Stimulated activated CD8-positive, alpha-beta memory T cell treated with anti-CD3 and anti-CD28 coated beads, Interleukin-12 subunit alpha, Interleukin-12 subunit beta, amount 100 ng/mL, for 24 hours (primary cell): ENCODE data around the gene TMEM95.
"Not testable (repeated sequence)": the region's sequence is repeated elsewhere in the genome, so short reads cannot be mapped to it uniquely, and the experiment has no call there.

Experiments
- DNase-seq: peaks from one replicate; pipeline ENCODE4 v3.0.0-alpha.2; 2020; ENCODE audit errors: extremely low read depth

The TMEM95 gene

DNA sequence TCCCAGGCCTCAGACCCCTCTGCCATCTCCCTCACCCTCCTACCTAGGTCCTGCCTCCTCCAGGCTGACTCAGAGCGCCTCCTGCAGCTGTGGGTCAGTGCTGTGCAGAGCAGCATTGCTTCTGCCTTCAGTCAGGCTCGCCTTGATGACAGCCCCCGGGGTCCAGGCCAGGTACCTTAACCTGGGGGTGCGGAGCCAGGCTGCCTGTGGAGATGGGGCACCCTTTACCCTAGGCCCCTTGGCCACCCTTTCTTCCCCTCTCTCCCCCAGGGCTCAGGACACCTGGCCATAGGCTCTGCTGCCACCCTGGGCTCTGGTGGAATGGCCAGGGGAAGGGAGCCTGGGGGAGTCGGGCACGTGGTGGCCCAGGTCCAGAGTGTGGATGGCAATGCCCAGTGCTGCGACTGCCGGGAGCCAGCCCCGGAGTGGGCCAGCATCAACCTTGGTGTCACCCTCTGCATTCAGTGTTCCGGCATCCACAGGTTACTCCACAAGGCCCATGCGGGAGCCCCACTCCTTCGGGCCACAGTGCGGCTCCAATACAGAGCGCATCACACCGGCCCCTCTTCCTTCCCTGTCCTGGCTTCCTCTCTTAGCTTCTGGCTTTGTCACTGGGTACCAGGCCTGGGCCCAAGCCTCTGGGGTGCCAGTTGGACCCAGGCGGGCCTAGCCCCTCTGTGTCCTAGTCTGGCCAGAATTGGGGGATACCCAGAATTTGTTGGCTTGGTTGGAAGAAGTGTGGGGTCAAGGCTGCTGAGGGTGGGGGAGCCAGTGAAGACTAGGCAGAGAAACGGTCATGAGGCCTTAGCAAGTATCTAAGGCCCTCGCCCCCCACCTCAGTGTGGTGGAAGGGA lies 8.0 kb upstream of the TMEM95 start:
- DNase-seq, result no peak

DNA sequence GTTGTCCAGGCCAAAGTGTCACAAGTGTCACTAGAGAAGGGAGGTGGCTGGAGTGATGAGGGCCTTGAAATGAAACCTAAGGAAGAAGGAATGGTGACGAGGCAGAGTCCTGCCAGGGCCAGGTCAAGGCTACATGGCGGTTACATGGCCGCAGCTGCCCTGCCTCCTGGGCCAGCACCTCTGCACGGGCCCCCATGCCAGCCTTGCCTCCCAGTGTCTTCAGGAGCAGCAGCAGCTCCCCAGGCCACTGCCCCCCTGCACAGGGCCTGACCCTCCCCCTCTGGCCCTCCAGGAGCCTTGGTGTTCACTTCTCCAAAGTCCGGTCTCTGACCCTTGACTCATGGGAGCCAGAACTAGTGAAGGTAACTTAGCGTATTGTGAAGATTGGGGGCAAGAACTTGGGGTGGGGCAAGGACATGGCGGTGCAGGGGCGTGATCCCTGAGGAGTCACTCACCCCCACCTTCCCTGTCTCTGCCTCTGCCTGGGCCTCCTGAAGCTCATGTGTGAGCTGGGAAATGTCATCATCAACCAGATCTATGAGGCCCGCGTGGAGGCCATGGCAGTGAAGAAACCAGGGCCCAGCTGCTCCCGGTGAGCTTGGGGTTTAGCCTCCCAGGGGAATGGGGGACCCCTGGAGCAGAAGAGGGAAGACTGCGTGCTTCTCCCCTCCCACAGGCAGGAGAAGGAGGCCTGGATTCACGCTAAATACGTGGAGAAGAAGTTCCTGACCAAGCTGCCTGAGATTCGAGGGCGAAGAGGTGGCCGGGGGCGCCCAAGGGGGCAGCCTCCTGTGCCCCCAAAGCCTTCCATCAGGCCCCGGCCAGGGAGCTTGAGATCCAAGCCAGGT lies 7.1 kb upstream of the TMEM95 start:
- DNase-seq, result no peak

DNA sequence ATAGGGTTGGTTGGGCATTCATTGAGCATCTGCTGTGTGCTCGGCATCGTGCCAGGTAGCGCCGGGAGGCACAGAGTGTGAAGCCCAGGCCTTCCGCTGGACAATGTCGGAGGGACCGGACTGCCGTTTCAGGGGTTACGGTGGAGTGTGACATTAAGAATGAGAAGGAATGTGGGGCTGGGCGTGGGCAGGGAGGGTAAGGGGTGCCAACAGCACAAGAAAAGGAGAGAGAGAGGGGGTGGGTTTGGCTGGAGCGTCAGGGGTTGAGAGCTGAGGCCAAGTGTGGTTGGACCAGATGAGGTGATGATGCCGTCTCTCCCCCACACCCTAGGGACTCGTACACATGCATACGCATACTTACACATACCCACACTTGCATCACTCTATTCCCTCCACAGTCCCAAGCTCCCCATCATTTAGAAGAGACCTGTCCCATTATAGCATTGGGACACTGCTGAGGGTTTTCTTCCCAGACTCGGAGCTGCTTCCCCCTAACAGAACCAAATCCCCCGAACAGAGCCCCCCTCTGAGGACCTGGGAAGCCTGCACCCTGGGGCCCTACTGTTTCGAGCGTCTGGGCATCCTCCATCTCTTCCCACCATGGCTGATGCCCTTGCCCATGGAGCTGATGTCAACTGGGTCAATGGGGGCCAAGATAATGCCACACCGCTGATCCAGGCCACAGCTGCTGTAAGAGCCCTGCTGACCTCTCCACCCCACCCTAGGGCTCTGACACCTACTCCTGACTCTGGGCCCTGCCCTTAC lies 6.3 kb upstream of the TMEM95 start:
- DNase-seq, result no peak

DNA sequence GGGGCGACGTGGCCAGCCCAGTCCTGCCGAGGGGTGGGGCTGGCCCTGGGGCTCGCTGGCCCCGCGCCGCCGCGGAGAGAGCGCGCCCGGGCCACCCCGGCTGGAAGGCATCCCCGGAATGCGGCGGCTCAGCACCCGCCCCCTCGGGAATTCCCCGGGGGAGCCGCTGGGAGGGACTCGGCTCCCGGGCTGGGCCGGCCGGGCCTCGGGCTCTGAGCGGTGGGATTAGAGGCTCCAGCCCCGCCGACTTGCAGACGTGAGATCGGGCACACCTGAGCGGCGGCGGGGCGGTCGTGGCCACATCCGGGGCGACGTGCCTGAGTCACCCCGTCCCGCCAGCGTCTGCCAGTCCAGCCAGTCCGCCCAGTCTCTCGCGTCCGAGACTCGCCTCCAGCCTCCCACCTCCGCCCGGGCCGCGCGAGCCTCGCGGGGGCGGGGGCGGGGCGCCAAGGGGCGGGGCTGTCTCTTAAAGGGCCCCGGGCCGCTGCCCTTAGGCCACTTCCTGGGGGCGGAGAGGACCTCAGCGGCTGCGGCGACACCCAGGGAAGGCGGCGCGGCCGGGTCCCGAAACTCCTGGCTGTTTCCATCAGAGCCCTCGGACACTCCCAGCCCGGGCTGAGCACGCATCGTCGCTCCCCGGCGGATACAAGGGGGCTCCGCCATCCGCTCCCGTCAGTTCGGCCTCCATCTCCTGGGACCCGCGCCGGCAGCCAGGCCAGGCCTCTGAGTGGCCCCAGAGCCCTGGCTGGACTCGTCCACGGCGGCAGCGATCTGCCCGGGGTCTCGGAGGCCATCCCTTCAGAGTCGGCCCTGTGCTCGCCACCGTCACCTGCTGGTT lies 3.1 kb upstream of the TMEM95 start, which contains the start of gene KCTD11:
TSS of gene KCTD11 (plus strand) at position 498 of the 838 bp plus-strand sequence.
- no peak for DNase-seq

DNA sequence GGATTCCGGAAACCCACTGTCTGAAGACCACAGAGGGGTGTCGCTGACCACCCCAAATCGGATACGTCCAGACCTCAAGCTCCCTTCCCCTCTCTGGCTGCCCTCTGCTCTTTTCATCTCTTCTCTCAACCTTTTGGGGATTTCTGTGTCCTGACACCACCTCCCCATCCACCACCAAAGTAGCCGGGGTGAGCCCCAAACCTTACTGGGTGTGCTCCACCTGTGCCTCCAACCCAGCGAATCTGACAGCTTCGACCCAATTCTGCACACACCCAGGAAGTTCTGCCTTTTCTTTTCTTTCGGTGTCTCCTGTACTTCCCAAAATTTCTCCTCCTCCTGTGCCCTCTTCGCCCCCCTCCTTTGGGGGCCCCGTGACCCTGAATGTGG lies 2.5 kb upstream of the TMEM95 start:
- no peak for DNase-seq

DNA sequence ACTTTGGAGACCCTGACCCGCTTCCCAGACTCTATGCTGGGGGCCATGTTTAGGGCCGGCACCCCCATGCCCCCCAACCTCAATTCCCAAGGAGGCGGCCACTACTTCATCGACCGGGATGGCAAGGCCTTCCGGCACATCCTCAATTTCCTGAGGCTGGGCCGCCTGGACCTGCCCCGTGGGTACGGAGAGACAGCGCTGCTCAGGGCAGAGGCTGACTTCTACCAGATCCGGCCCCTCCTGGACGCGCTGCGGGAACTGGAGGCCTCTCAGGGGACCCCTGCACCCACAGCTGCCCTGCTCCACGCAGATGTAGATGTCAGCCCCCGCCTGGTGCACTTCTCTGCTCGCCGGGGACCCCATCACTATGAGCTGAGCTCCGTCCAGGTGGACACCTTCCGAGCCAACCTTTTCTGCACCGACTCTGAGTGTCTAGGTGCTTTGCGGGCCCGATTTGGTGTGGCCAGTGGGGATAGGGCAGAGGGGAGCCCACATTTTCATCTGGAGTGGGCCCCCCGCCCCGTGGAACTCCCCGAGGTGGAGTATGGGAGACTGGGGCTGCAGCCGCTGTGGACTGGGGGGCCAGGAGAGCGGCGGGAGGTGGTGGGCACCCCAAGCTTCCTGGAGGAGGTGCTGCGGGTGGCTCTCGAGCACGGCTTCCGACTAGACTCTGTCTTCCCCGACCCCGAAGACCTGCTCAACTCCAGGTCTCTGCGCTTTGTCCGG lies 1.9 kb upstream of the TMEM95 start:
- no peak for DNase-seq

DNA sequence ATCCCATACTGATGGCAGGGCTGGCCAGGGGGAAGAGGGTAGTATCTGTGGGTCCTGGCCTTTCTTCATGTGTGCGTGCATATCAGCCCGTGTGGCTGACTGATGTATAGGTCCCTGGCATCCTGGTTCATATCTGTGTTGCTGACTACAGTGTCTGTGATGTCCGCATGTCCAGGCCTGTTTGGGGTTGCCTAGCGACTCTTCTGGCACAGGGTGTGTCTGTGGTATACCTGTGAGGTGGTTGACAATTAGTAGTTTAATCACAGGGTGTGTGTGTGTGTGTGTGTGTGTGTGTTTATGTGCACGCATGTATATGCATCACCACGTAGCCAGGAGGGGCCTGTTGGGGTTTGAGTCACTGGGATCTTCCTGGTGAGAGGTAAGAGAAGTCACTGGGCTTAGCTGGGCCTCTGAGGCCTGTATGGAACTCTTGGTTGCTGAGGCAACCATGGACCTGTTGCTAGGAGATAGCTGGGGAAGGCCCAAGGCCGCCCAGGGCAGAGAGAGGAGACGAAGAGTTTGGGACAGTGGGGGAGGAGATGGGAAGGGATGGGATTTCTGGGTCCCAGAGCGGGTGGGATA lies 603 bp upstream of the TMEM95 start:
- DNase-seq, result no peak

DNA sequence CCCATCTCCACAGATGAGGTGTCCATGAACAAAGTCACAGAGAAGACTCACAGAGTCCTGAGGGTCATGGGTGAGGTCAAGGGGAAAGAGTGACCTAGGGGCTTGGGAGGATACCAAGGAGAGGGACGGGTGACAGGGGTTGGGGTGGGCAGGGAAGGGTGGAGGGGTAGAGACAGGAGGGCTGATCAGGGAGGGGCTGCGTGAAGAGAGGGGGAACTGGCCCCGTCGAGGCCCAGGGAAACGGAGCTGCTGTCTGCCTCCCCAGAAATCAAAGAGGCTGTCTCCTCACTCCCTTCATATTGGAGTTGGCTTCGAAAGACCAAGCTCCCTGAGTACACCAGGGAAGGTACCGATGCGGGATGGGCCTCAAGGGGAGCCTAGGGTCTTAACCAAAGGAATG lies 617 bp downstream of the TMEM95 start:
- DNase-seq, result no peak

DNA sequence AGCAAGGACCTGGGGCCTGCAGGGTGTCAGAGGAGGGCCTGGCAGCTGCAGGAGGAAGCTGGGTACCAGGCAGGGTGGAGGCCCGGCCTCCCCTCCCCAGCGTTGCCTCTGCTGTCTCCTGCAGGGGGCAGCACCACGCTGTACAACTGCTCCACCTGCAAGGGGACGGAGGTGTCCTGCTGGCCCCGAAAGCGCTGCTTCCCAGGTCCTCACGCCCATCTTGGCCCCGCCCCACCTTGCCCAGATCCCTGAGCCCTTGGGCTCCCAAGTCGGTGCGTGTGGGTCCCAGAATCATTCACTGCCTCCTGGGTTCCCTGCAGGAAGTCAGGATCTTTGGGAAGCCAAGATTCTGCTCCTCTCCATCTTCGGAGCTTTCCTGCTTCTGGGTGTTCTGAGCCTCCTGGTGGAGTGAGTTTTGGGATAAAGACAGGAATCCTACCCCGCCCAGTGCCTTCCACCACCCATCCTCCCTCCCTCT lies 1.2 kb downstream of the TMEM95 start:
- peak; percentile 53 for DNase-seq

DNA sequence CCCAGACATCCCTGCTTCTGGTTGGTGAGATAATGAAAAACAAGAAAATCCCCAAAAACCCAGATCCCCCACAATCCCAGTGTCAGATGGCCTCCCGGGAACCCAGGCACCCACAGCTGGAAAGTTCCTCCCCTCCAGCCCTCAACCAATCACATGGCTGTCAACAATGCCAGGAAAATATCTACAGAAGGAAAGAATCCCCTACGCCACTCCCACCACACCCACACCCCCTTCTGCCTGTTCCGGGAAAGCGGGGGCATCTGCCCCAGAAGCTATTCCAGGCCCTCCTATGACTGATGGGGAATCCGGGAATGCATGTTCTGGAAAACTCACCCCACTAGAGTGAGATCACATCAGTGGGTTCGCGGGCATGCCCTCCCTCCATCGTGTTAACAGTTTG lies 1.8 kb downstream of the TMEM95 start:
- no peak for DNase-seq

DNA sequence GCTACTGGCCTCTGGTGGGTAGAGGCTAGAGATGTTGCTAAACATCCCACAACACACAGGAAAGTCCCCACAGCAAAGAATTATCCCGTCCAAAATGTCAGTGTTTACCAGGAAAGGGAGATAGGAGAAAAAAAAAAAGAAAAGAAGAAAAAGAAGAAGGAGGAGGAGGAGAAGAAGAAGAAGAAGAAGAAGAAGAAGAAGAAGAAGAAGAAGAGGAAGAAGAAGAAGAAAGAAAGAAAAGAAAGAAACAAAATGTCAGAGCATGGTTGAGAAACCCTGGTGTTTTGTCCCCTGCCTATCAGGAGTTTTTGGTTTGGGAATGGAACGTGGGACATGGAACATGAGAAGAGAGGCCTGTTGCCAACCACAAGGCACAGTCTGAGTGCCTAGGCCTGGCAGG lies 2.4 kb downstream of the TMEM95 start:
- DNase-seq, result no peak

DNA sequence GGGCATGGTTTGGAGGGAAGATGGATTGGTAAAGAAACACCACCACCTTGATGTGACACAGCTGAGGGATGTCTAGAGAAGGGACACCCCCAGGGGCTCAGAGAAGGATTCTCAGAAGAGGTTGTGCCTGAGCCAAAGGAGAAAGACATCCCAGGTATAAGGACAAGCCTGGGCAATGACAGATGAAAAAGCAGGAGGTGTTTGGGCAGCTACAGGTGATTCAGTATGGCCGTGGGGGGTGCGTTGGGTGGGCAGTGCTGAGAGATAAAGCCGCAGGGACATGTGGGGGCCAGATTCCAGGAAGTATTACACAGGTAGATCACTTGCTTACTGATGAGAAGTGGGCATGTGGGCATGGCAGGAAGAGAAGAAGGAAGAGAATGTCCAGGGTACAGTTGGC lies 7.0 kb downstream of the TMEM95 start:
- DNase-seq, result no peak

DNA sequence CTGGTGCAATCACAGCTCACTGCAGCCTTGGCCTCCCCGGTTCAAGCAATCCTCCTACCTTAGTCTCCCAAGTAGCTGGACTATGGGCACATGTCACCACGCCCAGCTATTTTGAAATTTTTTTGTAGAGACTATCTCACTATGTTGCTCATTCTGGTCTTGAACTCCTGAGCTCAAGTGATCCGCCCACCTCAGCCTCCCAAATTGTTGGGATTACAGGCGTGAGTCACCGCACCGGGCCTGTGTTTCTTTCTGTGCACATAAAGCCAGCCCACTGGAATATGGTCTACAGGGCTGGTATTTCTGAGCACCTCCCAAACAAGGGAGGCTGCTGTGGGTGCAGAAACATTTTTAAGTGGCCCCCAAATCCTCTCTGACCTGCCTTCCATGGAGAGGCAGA lies 8.4 kb downstream of the TMEM95 start:
- DNase-seq, result no peak

DNA sequence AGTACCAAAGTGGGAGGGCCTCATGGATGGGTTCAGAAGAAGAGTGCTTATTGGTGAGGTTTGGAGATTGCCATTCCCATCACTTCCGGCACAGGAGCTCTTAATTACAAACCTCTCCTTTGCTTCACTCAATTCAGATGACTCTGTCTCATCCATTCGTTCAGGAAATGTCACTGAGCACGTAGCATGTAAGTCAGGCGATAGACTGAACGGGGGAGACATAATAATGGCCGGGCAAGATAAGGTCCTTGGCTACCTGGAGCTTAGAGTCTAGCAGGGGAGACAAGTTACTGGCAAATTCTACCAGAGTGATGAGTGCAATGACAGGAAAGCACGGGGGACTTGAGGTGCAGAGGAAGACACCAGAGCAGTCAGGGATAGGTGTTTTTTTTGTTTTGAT lies 11.0 kb downstream of the TMEM95 start:
- DNase-seq, result not testable (repeated sequence)

DNA sequence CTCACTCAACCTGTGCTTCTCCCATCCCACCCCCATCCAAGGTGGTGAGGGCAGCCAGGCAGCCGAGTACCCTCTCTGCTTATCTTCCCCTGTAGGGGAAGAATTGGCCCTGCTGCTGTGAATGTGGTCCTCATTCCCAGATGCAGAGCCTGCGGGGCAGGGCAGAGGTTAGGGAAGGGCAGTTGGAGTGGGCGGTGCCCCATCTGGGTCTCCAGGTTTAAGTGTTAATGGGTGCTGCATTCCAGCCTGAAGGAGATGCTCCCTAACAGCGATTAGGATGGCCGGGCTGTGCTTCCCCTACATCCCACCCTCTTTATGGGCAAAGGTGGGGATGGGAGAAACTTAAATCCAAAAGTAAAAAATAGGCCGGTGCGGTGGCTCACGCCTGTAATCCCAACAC lies 12.1 kb downstream of the TMEM95 start:
- no peak for DNase-seq

DNA sequence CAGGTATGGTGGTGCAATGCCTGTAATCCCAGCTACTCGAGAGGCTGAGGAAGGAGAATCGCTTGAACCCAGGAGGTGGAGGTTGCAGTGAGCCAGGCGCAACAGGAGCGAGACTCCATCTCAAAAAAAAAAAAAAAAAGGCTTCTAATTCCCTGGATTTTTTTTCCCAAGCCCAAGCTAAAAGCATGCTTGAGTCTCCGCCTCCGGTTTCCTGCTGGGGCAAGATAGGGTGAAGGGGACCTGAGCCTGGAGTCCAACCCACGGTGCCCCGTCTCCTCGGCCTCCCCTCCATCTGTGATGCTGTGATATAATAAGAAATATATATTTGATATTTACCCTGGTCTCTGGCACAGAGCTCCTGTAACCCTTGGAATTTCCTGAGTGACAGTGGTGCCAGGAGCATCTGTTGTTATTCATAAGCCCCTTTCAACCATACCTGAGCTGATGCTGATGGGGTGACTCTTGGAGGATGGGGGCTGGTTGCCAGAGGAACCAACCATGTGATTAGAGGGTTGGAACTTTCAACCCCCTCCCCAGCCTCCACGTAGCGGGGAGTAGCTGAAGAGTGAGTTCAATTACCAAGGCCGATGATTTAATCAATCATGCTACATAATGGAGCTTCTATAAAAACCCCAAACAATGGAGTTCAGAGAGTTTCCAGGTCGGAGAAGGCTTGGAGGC lies 13.1 kb downstream of the TMEM95 start:
- DNase-seq, result no peak

DNA sequence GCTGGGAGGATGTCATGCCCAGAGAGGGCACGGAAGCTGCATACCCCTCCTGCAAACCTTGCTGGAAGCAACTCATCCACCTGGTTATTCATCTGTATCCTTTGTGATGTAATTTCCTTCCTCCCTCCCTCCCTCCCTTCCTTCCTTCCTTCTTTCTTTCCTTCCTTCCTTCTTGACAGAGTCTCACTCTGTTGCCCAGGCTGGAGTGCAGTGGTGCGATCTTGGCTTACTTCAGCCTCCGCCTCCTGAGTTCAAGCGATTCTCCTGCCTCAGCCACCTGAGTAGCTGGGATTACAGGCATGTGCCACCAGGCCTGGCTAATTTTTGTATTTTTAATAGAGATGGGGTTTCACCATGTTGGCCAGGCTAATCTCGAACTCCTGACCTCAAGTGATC lies 13.6 kb downstream of the TMEM95 start:
- DNase-seq, result not testable (repeated sequence)

DNA sequence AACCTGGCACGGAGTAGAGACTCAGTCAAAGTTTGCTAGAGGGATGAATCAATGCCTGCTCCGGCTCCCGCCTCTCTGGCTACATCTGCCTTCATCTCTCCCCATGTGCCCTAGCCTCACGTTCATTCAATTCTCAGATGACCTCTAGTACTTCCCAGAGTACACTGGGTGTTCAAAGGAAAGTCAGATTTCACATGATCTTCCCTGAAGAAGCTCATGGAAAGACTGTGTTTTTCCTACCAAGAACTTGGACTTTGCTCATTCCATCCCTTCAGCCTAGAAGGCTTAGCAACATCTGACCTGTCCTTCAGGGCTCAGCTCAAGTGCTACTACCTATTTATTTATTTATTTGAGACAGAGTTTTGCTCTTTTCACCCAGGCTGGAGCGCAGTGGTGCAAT lies 14.9 kb downstream of the TMEM95 start:
- DNase-seq, result no peak

DNA sequence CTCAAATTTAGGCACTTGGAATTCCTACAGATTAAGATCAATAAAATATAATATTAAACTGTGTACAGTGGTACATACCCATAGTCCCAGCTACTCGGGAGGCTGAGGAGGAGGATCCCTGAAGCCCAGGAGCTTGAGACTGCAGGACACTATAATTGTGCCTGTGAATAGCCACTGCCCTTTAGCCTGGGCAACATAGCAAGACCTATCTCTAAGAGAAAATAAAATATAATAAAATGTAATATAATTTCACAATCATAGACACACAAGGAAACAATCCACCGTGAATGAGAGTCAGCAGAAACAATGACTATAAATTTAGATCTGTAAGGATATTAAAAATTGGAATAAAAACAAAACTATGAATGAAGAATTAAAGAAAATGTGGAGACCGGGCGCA lies 15.9 kb downstream of the TMEM95 start:
- DNase-seq, result no peak

DNA sequence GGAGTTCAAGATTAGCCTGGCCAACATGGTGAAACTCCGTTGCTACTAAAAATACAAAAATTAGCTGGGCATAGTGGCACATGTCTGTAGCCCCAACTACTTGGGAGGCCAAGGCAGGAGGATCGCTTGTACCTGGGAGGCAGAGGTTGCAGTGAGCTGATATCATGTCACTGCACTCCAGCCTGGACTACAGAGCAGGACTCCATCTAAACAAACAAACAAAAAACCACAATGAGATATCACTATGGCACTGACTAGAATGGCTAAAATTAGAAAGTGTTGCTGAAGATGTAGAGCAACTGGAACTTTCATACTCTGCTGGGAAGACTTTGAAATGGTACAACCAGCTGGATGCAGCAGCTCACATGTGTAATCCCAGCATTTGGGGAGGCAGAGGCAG lies 19.4 kb downstream of the TMEM95 start:
- no peak for DNase-seq
